A549 (cell line): ENCODE results near the gene LCE6A. TPM values are rescaled to one million over a fixed set of nuclear protein-coding genes. Genes with fewer than 3 reads are reported as not detected.

Experiments used
- ATAC-seq, 2 experiments: fragments of 200-7000 bp in 1 of 2; fragments of >200 bp in 1 of 2; cut with Nextera tagmentation in 1 of 2; cut with Tn5 transposase in 1 of 2; 3 replicates each; pipeline versions ENCODE4 v1.8.0 to v1.9.1; 2018 to 2020; ENCODE audit warnings: mild to moderate bottlenecking in 1 of 2, moderate library complexity in 1 of 2
- CTCF ChIA-PET: fragments of 300-600 bp; sonication (Branson Sonifier 250); formaldehyde crosslinking; extraction: SDS; loops from one replicate; lab custom pipeline; 2021; ENCODE audit warnings: antibody characterized with exemption, inconsistent platforms; lab: Yijun Ruan, JAX
- POLR2A ChIA-PET: fragments of 350-600 bp; formaldehyde crosslinking; extraction: SDS; loops from one replicate; lab custom pipeline; 2021; ENCODE audit warnings: antibody characterized with exemption, inconsistent platforms; lab: Yijun Ruan, JAX
- DNase-seq, 2 experiments: peaks; one replicate each; pipeline versions ENCODE4 v3.0.0 to v3.0.0-alpha.2; 2011 to 2016; ENCODE audit warnings: low read depth in 1 of 2, low spot score in 1 of 2
- FAIRE-seq: peaks from 2 replicates; lab custom pipeline; 2011; peaks lifted over from hg19 to GRCh38; lab: Jason Lieb, UNC
- H3K27ac ChIP-seq, 2 experiments: fragments of >200 bp; sonication (Bioruptor Twin); formaldehyde crosslinking; 3 replicates each; pipeline ENCODE4 v1.5.1; 2016 to 2017
- H3K4me1 ChIP-seq: fragments of >200 bp; sonication (Bioruptor Twin); formaldehyde crosslinking; 3 replicates; pipeline ENCODE4 v1.6.1; 2016
- H3K4me2 ChIP-seq: fragments of >200 bp; sonication (Bioruptor Twin); formaldehyde crosslinking; 3 replicates; pipeline ENCODE4 v1.6.1; 2016
- H3K4me3 ChIP-seq: fragments of >200 bp; sonication (Bioruptor Twin); formaldehyde crosslinking; 3 replicates; pipeline ENCODE4 v1.5.1; 2016
- H3K9me3 ChIP-seq: fragments of >200 bp; sonication (Bioruptor Twin); formaldehyde crosslinking; 3 replicates; pipeline ENCODE4 v1.6.1; 2016
- ATOH8 ChIP-seq: fragments of 250-450 bp; sonication (Bioruptor Pico); IDR thresholded peaks from 2 replicates; pipeline ENCODE4 v1.5.0; 2020; ENCODE audit warnings: low read depth, mild to moderate bottlenecking, moderate library complexity
- BHLHE40 ChIP-seq: IDR thresholded peaks from 2 replicates; pipeline ENCODE4 v1.6.1; 2012; ENCODE audit warnings: low read depth, low read length, inconsistent platforms
- CBX2 ChIP-seq: fragments of 200-600 bp; sonication (generic); IDR thresholded peaks from 2 replicates; pipeline ENCODE4 v1.6.1; 2016; ENCODE audit warnings: low read depth, mild to moderate bottlenecking, borderline replicate concordance
- CHD2 ChIP-seq: fragments of 150-350 bp; IDR thresholded peaks from 2 replicates; pipeline ENCODE4 v1.6.1; 2014; ENCODE audit warnings: low read length; ENCODE audit not compliant: partially characterized antibody
- CTCF ChIP-seq: fragments of >200 bp; sonication (Bioruptor Twin); formaldehyde crosslinking; IDR thresholded peaks from 3 replicates; pipeline ENCODE4 v1.5.1; 2016
- E2F6 ChIP-seq: IDR thresholded peaks from 2 replicates; pipeline ENCODE4 v1.6.1; 2012; ENCODE audit warnings: low read depth, borderline replicate concordance
- EHF ChIP-seq: fragments of 250-450 bp; sonication (Bioruptor Pico); IDR thresholded peaks from 2 replicates; pipeline ENCODE4 v1.5.0; 2020; ENCODE audit warnings: mild to moderate bottlenecking
- EP300 ChIP-seq, 2 experiments: fragments of >200 bp; sonication (Bioruptor Twin); formaldehyde crosslinking; IDR thresholded peaks; 2 replicates in 1 of 2; 3 replicates in 1 of 2; pipeline ENCODE4 v1.6.1; 2016 to 2017
- FOSB ChIP-seq: fragments of 250-450 bp; sonication (Bioruptor Pico); IDR thresholded peaks from 2 replicates; pipeline ENCODE4 v1.5.0; 2020; ENCODE audit warnings: mild to moderate bottlenecking, moderate library complexity
- FOSL2 ChIP-seq, 2 experiments: fragments of 450-650 bp in 1 of 2; fragments of >200 bp in 1 of 2; sonication (Bioruptor Twin) in 1 of 2; formaldehyde crosslinking; IDR thresholded peaks; 2 replicates each; pipeline versions ENCODE4 v1.5.0 to v1.6.1; 2016 to 2020; ENCODE audit warnings: mild to moderate bottlenecking in 1 of 2, moderate library complexity in 1 of 2
- HDAC2 ChIP-seq: fragments of 200-600 bp; sonication (generic); IDR thresholded peaks from 2 replicates; pipeline ENCODE4 v1.6.1; 2016
- HES2 ChIP-seq: fragments of >200 bp; sonication (Bioruptor Twin); formaldehyde crosslinking; IDR thresholded peaks from 2 replicates; pipeline ENCODE4 v1.6.1; 2016
- HOXB5 ChIP-seq: fragments of 250-450 bp; sonication (Bioruptor Pico); IDR thresholded peaks from 2 replicates; pipeline ENCODE4 v1.5.0; 2020; ENCODE audit warnings: mild to moderate bottlenecking, moderate library complexity
- JUN ChIP-seq, 2 experiments: fragments of >200 bp; sonication (Bioruptor Twin); formaldehyde crosslinking; IDR thresholded peaks; 2 replicates in 1 of 2; 3 replicates in 1 of 2; pipeline ENCODE4 v1.6.1; 2016 to 2017
- JUNB ChIP-seq: fragments of >200 bp; sonication (Bioruptor Twin); formaldehyde crosslinking; IDR thresholded peaks from 2 replicates; pipeline ENCODE4 v1.6.1; 2016
- KDM5A ChIP-seq: fragments of 200-600 bp; sonication (generic); IDR thresholded peaks from 2 replicates; pipeline ENCODE4 v1.6.1; 2016; ENCODE audit warnings: antibody characterized with exemption, mild to moderate bottlenecking
- MAFK ChIP-seq: fragments of 450-650 bp; IDR thresholded peaks from 2 replicates; pipeline ENCODE4 v1.6.1; 2014; ENCODE audit not compliant: partially characterized antibody
- MYC ChIP-seq: IDR thresholded peaks from 2 replicates; pipeline ENCODE4 v1.6.1; 2012; ENCODE audit warnings: mild to moderate bottlenecking, inconsistent platforms, low read length, improper control_type of control experiment, borderline replicate concordance
- NFE2L2 ChIP-seq: fragments of 150-350 bp; conservative IDR thresholded peaks from 2 replicates; pipeline ENCODE4 v1.6.1; 2014; ENCODE audit warnings: low read length
- PBX3 ChIP-seq: IDR thresholded peaks from 2 replicates; pipeline ENCODE4 v1.6.1; 2012
- RAD21 ChIP-seq, 2 experiments: fragments of >200 bp in 1 of 2; sonication (Bioruptor Twin) in 1 of 2; formaldehyde crosslinking in 1 of 2; IDR thresholded peaks in 1 of 2; conservative IDR thresholded peaks in 1 of 2; 2 replicates in 1 of 2; 3 replicates in 1 of 2; pipeline ENCODE4 v1.6.1; 2012 to 2018; ENCODE audit warnings: inconsistent platforms in 1 of 2
- RCOR1 ChIP-seq: fragments of 150-350 bp; IDR thresholded peaks from 2 replicates; pipeline ENCODE4 v1.6.1; 2014; ENCODE audit warnings: antibody characterized with exemption, low read length, low read depth
- RFX5 ChIP-seq: fragments of 450-650 bp; IDR thresholded peaks from 2 replicates; pipeline ENCODE4 v1.7.1; 2014; ENCODE audit warnings: antibody characterized with exemption, mild to moderate bottlenecking, moderate library complexity
- SREBF2 ChIP-seq: fragments of 450-650 bp; IDR thresholded peaks from 2 replicates; pipeline ENCODE4 v1.6.1; 2014; ENCODE audit warnings: mild to moderate bottlenecking, moderate library complexity
- TFCP2L1 ChIP-seq: fragments of 250-450 bp; sonication (Bioruptor Pico); IDR thresholded peaks from 2 replicates; pipeline ENCODE4 v1.5.0; 2021; ENCODE audit warnings: mild to moderate bottlenecking
- USF2 ChIP-seq: fragments of 450-650 bp; IDR thresholded peaks from 2 replicates; pipeline ENCODE4 v1.6.1; 2014; ENCODE audit warnings: antibody characterized with exemption
- ZC3H11A ChIP-seq: fragments of 450-650 bp; IDR thresholded peaks from 2 replicates; pipeline ENCODE4 v1.6.1; 2014; ENCODE audit warnings: antibody characterized with exemption, mild to moderate bottlenecking
- ZFP36 ChIP-seq: fragments of 450-650 bp; IDR thresholded peaks from 2 replicates; pipeline ENCODE4 v1.6.1; 2014; ENCODE audit warnings: borderline replicate concordance; ENCODE audit not compliant: partially characterized antibody
- ZNF302 ChIP-seq: fragments of 250-450 bp; sonication (Bioruptor Pico); IDR thresholded peaks from 2 replicates; pipeline ENCODE4 v1.9.0; 2021; ENCODE audit warnings: inconsistent platforms, mild to moderate bottlenecking, moderate library complexity
- WGBS: methylation state at CpG from one replicate; pipeline ENCODE4 v1.1.6; 2017; ENCODE audit errors: missing lambda C conversion rate; 5-methylcytosine and 5-hydroxymethylcytosine counted together
- polyA plus RNA-seq, 4 experiments: library from polyadenylated mRNA; depleted of rRNA in 3 of 4; stranded (reverse); fragments of >200 nt; fragmentation: RNase III in 1 of 4; extraction: RNeasy Plus Mini Kit Qiagen cat#74134 plus additional on column Dnase treatment in 1 of 4; gene quantifications; 2 replicates in 3 of 4; 3 replicates in 1 of 4; pipeline ENCODE4 v1.2.3, GENCODE V29; 2011 to 2017

Gene LCE6A
- polyA plus RNA-seq, 2 of the 4 experiments (the other 2 are of a cell fraction): not detected

- POLR2A ChIA-PET: no interaction called here
- Histone ChIP-seq H3K4me1 (no peaks in the 10 kb centered on the region), H3K4me3 (no peak overlapping the region), H3K27ac (no peak overlapping the region), H3K4me2 (no peak overlapping the region), H3K9me3 (no peaks in the 10 kb centered on the region)
- no peak for DNase-seq
- FAIRE-seq: no peak
- CTCF ChIA-PET: interaction anchor here (0.7 to 5.2 kb wide), 26 partner anchors 9 to 391 kb away, joined by 3 to 66 read pairs (median 4); no protein-coding TSS in a partner anchor
- TF ChIP-seq FOSL2 (IDR thresholded peaks at IDR 0.05) (no peak), FOSL2 (CRISPR knock-in tag; IDR thresholded peaks at IDR 0.05) (no peak), RAD21 (conservative IDR thresholded peaks at IDR 0.05 in 1 of 2, IDR thresholded peaks at IDR 0.05 in 1 of 2) (0 out of 5 replicates have a peak, but pooled peaks of 1 of the 2 experiments have one; percentile 2)
- no peak; a peak in 2 of 6 replicates for ATAC-seq
- 27% methylated on average over 6 of the region's 6 CpGs for WGBS
Observed at GRCh38 chr1:152871731-152872126, 29.1 kb downstream of the LCE6A start.

GRCh38 chr1:152873495-152873894, 30.8 kb downstream of the LCE6A start:
- Histone ChIP-seq H3K4me3 (no peak overlapping the region), H3K4me1 (no peaks in the 10 kb centered on the region), H3K27ac (no peak overlapping the region), H3K9me3 (no peaks in the 10 kb centered on the region), H3K4me2 (no peak overlapping the region)
- CTCF ChIA-PET: interaction anchor here (1.5 to 5.2 kb wide), 4 partner anchors 12 to 350 kb away, joined by 4 to 66 read pairs (median 23); no protein-coding TSS in a partner anchor
- ATAC-seq: no peak
- no peak for FAIRE-seq
- DNase-seq: no peak
- POLR2A ChIA-PET: no interaction called here
- TF ChIP-seq TFCP2L1 (CRISPR knock-in tag) (no peak), JUNB (no peak), HES2 (no peak), CTCF (no peak), E2F6 (no peak), ZNF302 (no peak), FOSL2 (IDR thresholded peaks at IDR 0.05) (no peak), FOSL2 (CRISPR knock-in tag; IDR thresholded peaks at IDR 0.05) (no peak), MAFK (no peak), MYC (no peak), CHD2 (no peak), HDAC2 (no peak), JUN (IDR thresholded peaks at IDR 0.05) (no peak), PBX3 (no peak), EP300 (IDR thresholded peaks at IDR 0.05) (no peak), CBX2 (no peak), ZFP36 (no peak), EHF (no peak), SREBF2 (no peak), ZC3H11A (no peak)

- H3K4me1 ChIP-seq: no peaks in the 10 kb centered on the region
- TF ChIP-seq USF2 (no peak), HOXB5 (CRISPR knock-in tag) (no peak), NFE2L2 (no peak), ATOH8 (CRISPR knock-in tag) (no peak), TFCP2L1 (CRISPR knock-in tag) (no peak), RFX5 (no peak), BHLHE40 (no peak), MAFK (no peak), E2F6 (no peak), ZNF302 (no peak), KDM5A (no peak), FOSB (CRISPR knock-in tag) (no peak), HDAC2 (no peak), FOSL2 (IDR thresholded peaks at IDR 0.05) (no peak), FOSL2 (CRISPR knock-in tag; IDR thresholded peaks at IDR 0.05) (no peak), RCOR1 (no peak)
- TF ChIP-seq, all 56 proteins: peak for 0
- ChIA-PET CTCF (interaction anchor here (1.6 kb wide), 1 partner anchor 49 kb away, joined by 10 read pairs; no protein-coding TSS in a partner anchor), POLR2A (no interaction called here)
- ATAC-seq: no peak
- Histone ChIP-seq H3K9me3 (no peaks in the 10 kb centered on the region), H3K4me3 (no peak overlapping the region), H3K27ac (no peak overlapping the region), H3K4me2 (no peak overlapping the region)
- FAIRE-seq: no peak
- 4% methylated on average over 1 of the region's 1 CpG for WGBS
- no peak for DNase-seq
Observed at GRCh38 chr1:152876827-152877226, 34.2 kb downstream of the LCE6A start.
